Measurements from ENCODE around the gene PRR5. TPM values are rescaled to one million over a fixed set of nuclear protein-coding genes. Genes with fewer than 3 reads are reported as not detected.

PRR5 gene
- total RNA-seq, 1 donor from 2014 or later, result 63.6 TPM

DNA sequence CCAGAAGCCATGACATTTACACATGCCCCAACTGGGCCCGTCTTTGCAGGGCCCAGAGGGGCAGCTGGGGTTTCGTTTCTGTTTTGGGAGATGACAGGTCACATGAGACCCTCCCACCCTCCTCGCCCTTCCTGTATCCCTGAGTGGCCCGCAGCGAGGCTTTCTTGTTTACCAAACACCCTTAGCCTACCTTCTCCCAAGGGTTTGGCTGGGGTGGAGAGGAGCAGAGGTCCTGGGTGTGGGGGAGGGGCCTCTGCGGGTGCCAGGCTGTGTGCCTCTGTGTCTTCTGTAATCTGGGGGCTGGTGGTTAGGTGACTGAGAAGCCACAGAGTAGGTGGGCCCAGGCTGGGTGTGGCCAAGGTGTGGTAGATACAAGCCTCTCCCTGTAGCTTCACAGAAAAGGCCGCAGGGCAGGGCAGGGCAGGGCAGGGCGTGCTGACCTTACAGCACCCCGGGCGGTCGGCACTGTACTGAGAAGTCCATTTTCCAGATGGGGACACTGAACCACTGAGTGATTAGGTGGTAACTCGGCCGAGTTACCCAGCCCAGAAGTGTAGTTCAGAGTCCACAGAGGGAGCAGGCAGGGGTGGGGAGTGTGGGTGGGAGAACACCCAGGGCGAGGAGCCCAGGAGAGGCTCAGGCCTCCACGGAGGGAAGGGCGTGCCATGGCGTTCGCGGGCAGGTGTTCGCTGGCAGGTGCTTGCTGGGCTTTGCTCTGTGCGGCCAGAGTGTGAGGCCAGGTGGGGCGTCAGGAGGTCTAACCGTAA is 8.7 kb downstream of the PRR5 start:
- DNase-seq (ENCODE audit: low spot score in 2 of 2, unreplicated experiment in 2 of 2), result no peak
- TF ChIP-seq, protein P1, sequence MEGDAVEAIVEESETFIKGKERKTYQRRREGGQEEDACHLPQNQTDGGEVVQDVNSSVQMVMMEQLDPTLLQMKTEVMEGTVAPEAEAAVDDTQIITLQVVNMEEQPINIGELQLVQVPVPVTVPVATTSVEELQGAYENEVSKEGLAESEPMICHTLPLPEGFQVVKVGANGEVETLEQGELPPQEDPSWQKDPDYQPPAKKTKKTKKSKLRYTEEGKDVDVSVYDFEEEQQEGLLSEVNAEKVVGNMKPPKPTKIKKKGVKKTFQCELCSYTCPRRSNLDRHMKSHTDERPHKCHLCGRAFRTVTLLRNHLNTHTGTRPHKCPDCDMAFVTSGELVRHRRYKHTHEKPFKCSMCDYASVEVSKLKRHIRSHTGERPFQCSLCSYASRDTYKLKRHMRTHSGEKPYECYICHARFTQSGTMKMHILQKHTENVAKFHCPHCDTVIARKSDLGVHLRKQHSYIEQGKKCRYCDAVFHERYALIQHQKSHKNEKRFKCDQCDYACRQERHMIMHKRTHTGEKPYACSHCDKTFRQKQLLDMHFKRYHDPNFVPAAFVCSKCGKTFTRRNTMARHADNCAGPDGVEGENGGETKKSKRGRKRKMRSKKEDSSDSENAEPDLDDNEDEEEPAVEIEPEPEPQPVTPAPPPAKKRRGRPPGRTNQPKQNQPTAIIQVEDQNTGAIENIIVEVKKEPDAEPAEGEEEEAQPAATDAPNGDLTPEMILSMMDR (IDR thresholded peaks at IDR 0.05; ENCODE audit: unreplicated experiment), result no peak
- Mint-ChIP-seq H3K27me3 (ENCODE audit: low read depth) (no peaks in the 10 kb centered on the region), H3K36me3 (peaks cover 2% of the 10 kb centered on the region), H3K9me3 (no peaks in the 10 kb centered on the region), H3K4me1 (peaks cover 26% of the 10 kb centered on the region), H3K4me3 (no peak overlapping the region), H3K27ac (peak overlapping the region; percentile 79)

DNA sequence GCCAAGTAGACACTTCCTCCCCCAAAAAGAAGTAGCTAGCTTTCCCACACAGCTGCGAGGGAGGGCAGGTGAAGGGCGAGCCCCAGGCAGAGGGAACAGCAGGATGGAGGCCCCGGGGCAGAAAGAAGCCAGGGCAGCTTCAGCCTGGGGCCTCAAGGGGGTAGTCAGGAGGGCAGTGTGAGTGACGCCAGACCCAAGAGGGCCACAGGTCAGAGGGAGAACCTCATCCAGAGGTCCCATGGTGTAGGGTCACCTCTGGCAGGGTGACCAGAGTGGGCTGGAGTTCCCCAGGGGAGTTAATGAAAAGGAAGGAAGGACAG is 9.2 kb downstream of the PRR5 start:
- no peak for DNase-seq (ENCODE audit: low spot score in 2 of 2, unreplicated experiment in 2 of 2)
- no peaks in the 10 kb centered on the region for H3K9me3 Mint-ChIP-seq
- no peak overlapping the region for H3K4me3 Mint-ChIP-seq
- no peaks in the 10 kb centered on the region for H3K27me3 Mint-ChIP-seq (ENCODE audit: low read depth)
- peak overlapping the region; percentile 47 for H3K27ac Mint-ChIP-seq
- TF ChIP-seq, protein P1 (IDR thresholded peaks at IDR 0.05; ENCODE audit: unreplicated experiment), result no peak
- peaks cover 23% of the 10 kb centered on the region for H3K4me1 Mint-ChIP-seq
- H3K36me3 Mint-ChIP-seq, result peaks cover 2% of the 10 kb centered on the region

DNA sequence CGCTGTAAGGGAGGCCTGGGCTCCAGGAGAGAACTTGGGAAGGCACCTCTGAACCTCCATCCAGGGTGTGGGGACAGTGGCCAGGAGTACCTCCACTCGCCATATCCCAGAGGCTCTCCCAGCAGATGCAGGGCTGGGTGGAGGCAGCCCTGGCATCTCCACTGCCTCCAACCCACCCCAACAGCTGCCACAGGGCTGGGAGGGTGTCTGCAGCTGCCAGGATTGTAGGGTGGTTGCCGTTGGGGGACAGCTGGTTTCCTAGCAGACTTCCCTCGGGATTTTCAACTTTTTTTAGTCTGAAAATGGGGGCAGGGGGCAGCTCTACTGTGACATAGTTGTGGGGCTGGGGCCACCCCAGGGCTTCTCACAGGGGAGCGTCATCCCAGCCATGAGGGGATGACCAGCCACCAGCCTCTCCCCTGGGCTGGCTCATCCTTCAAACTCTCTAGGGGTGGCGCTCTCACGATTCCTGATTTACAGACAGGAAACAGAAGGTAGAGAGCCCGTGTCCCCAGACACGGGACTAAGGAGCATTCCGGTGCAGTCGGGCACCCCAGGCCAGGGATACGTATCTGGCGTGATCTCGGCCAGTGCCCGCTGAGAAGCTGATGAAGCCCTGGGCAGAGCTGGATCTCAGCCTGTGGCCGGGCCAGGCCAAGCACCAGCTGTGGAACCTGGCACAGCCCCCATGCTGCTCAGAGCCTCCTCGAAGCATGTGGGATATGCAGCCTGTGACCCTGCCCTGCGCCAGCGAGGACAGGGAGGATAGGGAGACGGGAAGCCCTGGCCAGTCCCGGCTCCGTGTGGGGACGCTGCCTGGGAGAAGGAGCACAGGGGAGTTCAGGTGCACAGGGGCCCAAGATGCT is 9.9 kb downstream of the PRR5 start:
- Mint-ChIP-seq H3K4me1 (peaks cover 21% of the 10 kb centered on the region), H3K27ac (peak overlapping the region; percentile 47), H3K27me3 (ENCODE audit: low read depth) (no peaks in the 10 kb centered on the region), H3K9me3 (no peaks in the 10 kb centered on the region), H3K36me3 (peaks cover 2% of the 10 kb centered on the region), H3K4me3 (no peak overlapping the region)
- no peak for DNase-seq (ENCODE audit: low spot score in 2 of 2, unreplicated experiment in 2 of 2)
- TF ChIP-seq, protein P1 (IDR thresholded peaks at IDR 0.05; ENCODE audit: unreplicated experiment), result no peak

DNA sequence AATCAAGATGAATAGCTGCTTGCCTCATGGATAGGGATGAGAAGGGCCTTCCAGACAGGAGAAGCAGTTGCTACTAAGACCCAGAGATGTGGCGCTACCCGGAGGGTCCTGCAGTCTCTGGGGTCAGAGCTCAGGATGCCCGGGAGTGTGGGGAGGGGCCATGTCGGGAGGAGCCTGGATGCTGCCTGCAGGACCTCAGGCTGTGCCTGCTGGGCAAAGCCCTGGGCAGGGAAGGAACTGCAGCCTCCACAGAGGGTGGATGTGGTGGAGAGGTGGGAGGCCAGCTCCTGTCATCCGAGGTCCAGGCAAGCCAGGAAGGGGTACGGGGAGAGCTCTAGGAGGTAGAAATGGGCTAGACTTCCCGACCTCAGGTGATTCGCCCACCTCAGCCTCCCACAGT is 11.0 kb downstream of the PRR5 start:
- Mint-ChIP-seq H3K36me3 (peaks cover 2% of the 10 kb centered on the region), H3K27ac (no peak overlapping the region), H3K4me3 (no peak overlapping the region), H3K27me3 (ENCODE audit: low read depth) (no peaks in the 10 kb centered on the region), H3K4me1 (peaks cover 21% of the 10 kb centered on the region), H3K9me3 (no peaks in the 10 kb centered on the region)
- TF ChIP-seq, protein P1 (IDR thresholded peaks at IDR 0.05; ENCODE audit: unreplicated experiment), result no peak
- DNase-seq (ENCODE audit: low spot score in 2 of 2, unreplicated experiment in 2 of 2), result no peak

DNA sequence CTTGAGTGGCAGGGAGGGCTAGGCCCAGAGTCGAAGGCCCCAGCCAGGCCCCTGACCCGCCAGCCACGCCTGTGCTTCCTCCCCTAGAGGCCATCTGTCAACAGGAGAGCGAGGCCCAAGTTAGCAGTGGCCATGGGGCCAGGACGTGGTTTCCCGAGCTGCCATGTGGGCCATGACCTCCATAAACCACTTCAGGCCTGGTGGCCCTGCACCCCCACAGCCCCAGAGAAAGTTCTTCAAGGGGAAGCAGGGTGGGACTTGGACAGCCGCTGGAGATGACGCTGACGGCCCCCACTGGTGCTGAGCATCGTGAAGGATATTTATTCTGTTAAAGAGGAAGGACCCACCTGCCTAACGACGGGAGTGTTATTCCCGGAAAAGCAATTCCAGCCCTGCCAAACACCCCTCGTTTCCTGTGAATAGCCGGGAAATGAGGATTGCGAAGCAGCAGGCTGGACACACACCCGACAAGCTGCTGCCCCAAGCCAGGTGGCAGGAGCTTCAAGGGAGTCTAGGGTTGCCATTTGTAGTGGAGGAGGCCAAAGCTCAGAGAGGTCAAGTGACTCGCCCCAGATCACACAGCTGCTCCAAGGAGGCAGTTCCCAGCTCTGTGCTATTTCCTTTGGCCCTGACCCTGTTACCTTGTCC is 12.8 kb downstream of the PRR5 start:
- no peak for DNase-seq (ENCODE audit: low spot score in 2 of 2, unreplicated experiment in 2 of 2)
- Mint-ChIP-seq H3K9me3 (no peaks in the 10 kb centered on the region), H3K4me1 (peaks cover 22% of the 10 kb centered on the region), H3K36me3 (peaks cover 9% of the 10 kb centered on the region), H3K27ac (no peak overlapping the region), H3K4me3 (no peak overlapping the region), H3K27me3 (ENCODE audit: low read depth) (no peaks in the 10 kb centered on the region)
- TF ChIP-seq, protein P1 (IDR thresholded peaks at IDR 0.05; ENCODE audit: unreplicated experiment), result no peak
